KOPT-K1 (cell line): ENCODE data around the gene CFAP210.
"Not testable (repeated sequence)": the region's sequence is repeated elsewhere in the genome, so short reads cannot be mapped to it uniquely, and the experiment has no call there.

Experiments used
- H3K27ac ChIP-seq: fragments of 200-600 bp; sonication (generic); 2 replicates; pipeline ENCODE4 v1.5.1; 2016; ENCODE audit warnings: antibody characterized with exemption, mild to moderate bottlenecking, low read depth, low read length; ENCODE audit not compliant: poor library complexity, severe bottlenecking
- H3K36me3 ChIP-seq: fragments of 200-600 bp; sonication (generic); 2 replicates; pipeline ENCODE4 v1.5.1; 2017; ENCODE audit warnings: antibody characterized with exemption, mild to moderate bottlenecking, low read length, moderate library complexity; ENCODE audit not compliant: insufficient read depth
- H3K9me3 ChIP-seq: fragments of 200-600 bp; sonication (generic); 2 replicates; pipeline ENCODE4 v1.5.1; 2017; ENCODE audit warnings: antibody characterized with exemption, low read length, mild to moderate bottlenecking; ENCODE audit not compliant: insufficient read depth, poor library complexity, severe bottlenecking

Gene CFAP210

DNA sequence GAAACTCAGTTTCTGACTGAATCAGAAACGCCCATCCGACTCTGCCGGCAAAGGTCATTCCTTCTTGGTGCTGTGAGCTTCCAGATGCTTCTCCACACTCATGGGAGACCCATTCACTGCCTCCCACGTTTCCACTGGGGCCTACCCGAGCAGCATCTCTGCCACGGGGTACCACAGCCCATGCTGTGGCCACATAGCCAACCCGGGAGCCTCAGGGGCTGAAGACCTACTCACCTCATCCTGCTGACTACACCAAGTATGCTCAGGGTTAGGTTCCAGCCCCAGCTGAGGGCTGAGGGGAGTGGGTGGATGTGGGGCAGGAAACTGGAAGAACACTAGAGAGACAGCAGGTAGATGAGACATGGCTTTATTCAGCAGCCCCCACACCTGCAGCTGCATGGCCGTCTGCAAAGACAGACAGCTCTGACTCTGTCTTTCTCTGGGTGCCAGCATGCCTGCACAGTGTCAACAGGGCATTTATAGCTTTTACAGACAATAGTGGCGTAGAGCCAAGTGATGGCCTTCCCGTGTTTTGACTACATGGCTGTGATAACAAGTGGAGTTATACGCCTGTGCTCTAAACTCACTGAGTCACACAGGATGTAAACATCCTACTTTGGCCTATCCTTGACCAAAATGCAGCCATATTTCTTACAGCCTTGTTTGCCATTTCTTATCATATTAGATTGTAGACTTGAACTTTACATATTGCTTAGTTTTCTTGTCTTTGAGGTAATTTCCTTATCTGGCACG lies 22.9 kb upstream of the CFAP210 start:
- Histone ChIP-seq H3K36me3 (no peaks in the 10 kb centered on the region), H3K9me3 (peaks cover 4% of the 10 kb centered on the region), H3K27ac (no peak overlapping the region)

GRCh38 chr2:169716238-169716886 lies 22.2 kb upstream of the CFAP210 start:
- no peaks in the 10 kb centered on the region for H3K36me3 ChIP-seq
- H3K9me3 ChIP-seq: peaks cover 12% of the 10 kb centered on the region
- H3K27ac ChIP-seq: no peak overlapping the region

DNA sequence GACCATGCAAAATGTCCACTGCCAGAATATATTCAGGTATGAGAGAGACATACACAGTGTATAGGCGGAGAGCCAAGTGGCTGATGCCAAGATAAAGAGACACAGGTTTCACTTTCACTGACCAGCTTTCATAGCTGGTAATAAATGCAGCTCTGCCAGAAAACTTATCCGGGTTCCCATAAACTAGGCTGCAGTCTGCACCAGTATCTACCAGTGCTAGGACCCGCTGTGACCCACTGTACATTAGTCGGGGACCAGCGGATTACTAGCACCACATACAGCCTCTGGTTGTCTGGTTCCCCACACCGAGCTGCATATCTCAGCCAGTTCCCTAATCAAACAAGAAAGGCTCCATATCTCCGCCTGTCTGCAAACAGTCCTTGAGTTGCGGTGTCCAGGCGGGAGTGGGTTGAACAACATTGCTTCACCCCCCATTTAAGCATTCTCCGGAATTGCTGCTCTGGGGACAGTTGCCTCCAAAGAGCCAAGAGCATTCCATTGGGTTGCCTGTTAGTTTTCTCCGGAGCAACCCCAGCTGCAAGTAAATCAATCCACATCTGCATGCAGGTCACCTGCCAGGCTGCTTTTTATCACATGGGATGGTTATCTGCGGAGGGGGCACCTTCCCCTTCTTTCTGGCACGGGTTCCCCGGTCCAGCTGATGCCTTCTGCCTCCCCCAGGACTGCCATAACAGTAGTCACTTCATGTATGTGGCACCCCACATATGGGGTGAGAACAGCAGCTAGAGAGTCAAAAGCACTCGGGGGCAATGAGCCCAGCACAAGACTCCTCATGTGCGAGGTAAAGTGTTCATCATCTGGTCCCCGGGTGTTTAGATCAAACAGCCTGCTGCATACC lies 21.4 kb upstream of the CFAP210 start:
- no peaks in the 10 kb centered on the region for H3K36me3 ChIP-seq
- H3K9me3 ChIP-seq: peaks cover 14% of the 10 kb centered on the region
- no peak overlapping the region for H3K27ac ChIP-seq

DNA sequence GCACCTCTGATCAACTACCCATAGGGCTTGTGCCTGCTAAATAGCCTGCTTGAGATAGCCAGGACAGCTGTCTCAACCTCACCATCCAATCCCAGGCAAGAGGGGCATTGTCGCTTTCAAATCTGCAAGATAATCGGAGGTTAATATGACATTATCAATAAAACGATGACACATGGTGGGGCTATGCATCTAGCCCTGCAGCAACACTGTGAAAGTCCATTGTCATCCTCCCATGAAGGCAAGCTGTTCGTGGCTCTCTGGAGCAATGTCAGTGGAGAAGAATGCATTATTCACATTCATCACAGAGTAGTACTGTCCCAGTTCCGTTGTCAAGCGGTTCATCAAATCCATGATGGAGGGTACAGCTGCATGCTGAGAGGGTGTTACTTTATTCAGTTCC lies 20.5 kb upstream of the CFAP210 start:
- Histone ChIP-seq H3K9me3 (peaks cover 14% of the 10 kb centered on the region), H3K36me3 (no peaks in the 10 kb centered on the region), H3K27ac (no peak overlapping the region)

- Histone ChIP-seq H3K27ac (no peak overlapping the region), H3K9me3 (peaks cover 14% of the 10 kb centered on the region), H3K36me3 (no peaks in the 10 kb centered on the region)
These were observed 19.1 kb upstream of the CFAP210 start for GRCh38 chr2:169713331-169713730.

DNA sequence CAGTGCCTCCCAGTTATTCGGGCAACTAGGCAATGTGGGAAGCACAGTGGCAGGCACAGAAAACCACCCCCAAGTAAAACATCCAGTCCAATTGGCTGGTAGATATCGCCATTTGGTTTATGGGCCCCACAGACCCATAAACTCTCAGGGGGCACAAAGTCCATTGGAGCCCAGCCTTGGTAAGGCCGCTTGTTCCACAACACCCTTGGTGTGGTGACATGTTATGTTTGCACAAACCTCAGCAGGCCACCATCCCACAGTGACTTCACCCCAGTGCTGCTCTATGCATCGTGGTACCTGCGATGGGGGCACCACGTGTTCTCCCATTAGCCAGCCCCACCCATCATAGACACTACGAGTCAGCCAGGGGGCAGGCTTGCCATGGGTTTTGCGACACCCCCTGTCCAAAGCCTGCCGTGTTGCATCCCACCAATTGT lies 18.6 kb upstream of the CFAP210 start:
- H3K36me3 ChIP-seq: no peaks in the 10 kb centered on the region
- no peak overlapping the region for H3K27ac ChIP-seq
- peaks cover 14% of the 10 kb centered on the region for H3K9me3 ChIP-seq

- Histone ChIP-seq H3K36me3 (no peaks in the 10 kb centered on the region), H3K27ac (no peak overlapping the region), H3K9me3 (peaks cover 14% of the 10 kb centered on the region)
These were observed 17.7 kb upstream of the CFAP210 start for GRCh38 chr2:169711751-169712509.

- peaks cover 14% of the 10 kb centered on the region for H3K9me3 ChIP-seq
- H3K36me3 ChIP-seq: no peaks in the 10 kb centered on the region
- H3K27ac ChIP-seq: no peak overlapping the region
These were observed 15.8 kb upstream of the CFAP210 start for GRCh38 chr2:169709981-169710380.

DNA sequence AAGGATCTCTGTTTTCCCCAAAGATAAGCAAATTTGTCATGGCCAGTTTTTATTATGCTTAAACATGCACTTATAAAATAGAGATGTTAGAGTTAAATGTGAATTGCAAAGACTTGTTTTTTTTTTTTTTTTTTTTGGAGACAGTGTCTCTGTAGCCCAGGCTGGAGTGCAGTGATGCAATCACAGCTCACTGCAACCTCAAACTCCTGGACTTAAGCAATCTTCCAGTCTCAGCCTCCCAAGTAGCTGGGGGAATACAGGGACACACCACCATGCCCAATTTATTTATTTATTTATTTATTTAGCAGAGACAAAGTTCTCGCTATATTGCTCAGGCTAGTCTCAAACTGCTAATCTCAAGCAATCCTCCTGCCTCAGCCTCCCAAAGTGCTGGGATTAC lies 15.1 kb upstream of the CFAP210 start:
- Histone ChIP-seq H3K9me3 (peaks cover 14% of the 10 kb centered on the region), H3K27ac (no peak overlapping the region), H3K36me3 (no peaks in the 10 kb centered on the region)

DNA sequence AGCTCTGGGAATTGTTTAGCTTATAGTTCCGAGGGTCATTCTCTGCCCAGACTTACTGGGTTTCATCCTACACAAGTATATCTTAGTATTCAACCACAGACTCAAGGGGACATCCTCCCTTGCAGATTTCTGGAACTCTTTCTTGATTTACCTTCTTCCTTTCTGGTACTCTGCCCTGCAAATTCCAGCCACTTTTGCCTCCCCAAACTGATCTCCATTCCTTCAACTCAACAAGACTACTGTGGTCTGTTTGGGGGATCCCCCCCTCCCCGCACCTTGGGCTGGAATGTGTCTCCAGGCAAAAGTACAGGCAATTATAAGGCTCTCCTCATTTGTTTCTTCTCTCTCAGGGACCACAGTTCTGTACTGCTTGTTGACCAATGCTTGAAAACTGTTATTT lies 13.4 kb upstream of the CFAP210 start:
- Histone ChIP-seq H3K9me3 (peaks cover 14% of the 10 kb centered on the region), H3K36me3 (no peaks in the 10 kb centered on the region), H3K27ac (no peak overlapping the region)

DNA sequence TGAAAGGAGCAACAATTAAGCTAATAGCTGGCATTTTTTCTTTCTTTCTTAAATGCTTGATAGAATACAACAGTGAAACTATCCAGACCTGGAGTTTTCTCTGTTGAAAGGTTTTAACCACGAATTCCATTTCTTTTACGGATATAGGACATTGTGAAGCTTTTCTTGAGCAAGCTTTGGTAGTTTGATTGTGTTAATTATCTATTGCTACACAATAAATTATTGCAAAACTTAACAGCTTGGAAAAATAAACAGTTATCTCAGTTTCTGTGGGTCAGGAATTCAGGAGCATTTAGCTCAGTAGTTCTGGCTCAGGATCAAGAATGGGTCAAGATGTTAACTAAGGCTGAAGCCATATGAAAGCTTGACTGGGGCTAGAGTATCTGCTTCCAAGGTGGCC lies 11.7 kb upstream of the CFAP210 start:
- Histone ChIP-seq H3K36me3 (peaks cover 4% of the 10 kb centered on the region), H3K27ac (no peak overlapping the region), H3K9me3 (no peaks in the 10 kb centered on the region)

DNA sequence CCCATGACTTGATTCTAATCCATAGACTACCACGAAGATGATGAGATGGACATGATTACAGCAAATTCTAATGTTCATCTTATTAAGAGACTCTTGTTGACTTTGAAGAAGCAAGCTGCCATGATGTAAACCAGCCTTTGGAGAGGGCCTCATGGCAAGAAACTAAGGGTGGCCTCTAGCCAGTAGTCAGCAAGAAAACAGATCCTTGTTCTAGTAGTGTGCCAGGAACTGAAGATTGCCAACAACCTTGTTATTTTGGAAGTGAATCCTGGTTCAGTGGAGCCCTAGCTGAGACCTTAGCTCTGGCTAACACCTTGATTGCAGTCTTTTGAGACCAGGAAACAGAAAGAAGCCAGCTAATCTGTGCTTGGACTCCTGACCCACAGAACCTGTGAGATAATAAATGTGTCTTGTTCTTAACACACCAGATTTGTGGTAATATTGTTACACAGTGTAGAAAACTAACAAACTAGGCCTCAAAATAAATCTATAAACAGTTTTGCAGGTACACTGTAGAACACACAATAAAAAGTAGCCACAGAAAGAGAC lies 10.0 kb upstream of the CFAP210 start:
- Histone ChIP-seq H3K27ac (no peak overlapping the region), H3K9me3 (no peaks in the 10 kb centered on the region), H3K36me3 (peaks cover 7% of the 10 kb centered on the region)

DNA sequence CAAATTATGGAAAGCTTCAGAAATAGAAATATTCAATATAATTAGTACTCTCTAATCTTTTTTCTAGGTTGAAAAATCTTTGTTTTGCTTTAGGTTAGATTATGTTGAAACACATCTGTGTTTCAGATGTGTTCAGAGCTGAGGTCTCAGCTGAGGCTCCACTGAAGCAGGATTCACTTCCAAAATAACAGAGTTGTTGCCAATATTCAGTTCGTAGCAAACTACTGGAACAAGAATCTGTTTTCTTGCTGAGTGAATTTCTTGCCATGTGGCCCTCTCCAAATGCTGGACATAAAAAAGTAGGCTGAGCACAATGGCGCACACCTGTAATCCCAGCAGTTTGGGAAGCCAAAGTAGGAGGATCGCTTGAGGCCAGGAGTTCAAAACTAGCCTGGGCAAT lies 8.8 kb upstream of the CFAP210 start:
- no peak overlapping the region for H3K27ac ChIP-seq
- peaks cover 11% of the 10 kb centered on the region for H3K36me3 ChIP-seq
- H3K9me3 ChIP-seq: no peaks in the 10 kb centered on the region

DNA sequence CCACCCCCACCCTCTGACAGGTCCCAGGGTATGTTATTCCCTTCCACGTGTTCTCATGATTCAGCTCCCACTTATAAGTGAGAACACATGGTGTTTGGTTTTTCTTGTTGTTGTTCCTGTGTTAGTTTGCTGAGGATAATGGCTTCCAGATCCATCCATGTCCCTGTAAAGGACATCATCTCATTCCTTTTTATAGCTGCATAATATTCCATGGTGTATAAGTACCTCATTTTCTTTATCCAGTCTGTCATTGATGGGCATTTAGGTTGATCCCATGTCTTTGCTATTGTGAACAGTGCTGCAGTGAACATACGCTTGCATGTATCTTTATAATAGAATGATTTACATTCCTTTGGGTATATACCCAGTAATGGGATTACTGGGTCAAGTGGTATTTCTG lies 5.0 kb upstream of the CFAP210 start:
- H3K9me3 ChIP-seq, H3K27ac ChIP-seq: not testable (repeated sequence)
- peaks cover 11% of the 10 kb centered on the region for H3K36me3 ChIP-seq
